ENCODE data around the gene KNG1.

- TF ChIP-seq CTCF (IDR thresholded peaks at IDR 0.05): no peak
- no peak for TF ChIP-seq EP300 (IDR thresholded peaks at IDR 0.05; ENCODE audit: low read depth)
- TF ChIP-seq POLR2AphosphoS5 (IDR thresholded peaks at IDR 0.05): no peak
- TF ChIP-seq POLR2A (IDR thresholded peaks at IDR 0.05): no peak
These were observed 36.8 kb downstream of the KNG1 start for GRCh38 chr3:186754006-186754405.

All from transverse colon (tissue), 4 donors.